HepG2 (cell line): ENCODE data around the gene GRIK3.

Source experiments
- CCAR2 ChIP-seq: fragments of 200-400 bp; formaldehyde crosslinking; optimal IDR thresholded peaks from 2 replicates; pipeline ENCODE3; 2018; ENCODE audit warnings: low read depth, mild to moderate bottlenecking, low read length, moderate library complexity
- GABPA ChIP-seq, 2 experiments: IDR thresholded peaks; 2 replicates each; pipeline ENCODE4 v1.6.1; 2011 to 2016; ENCODE audit warnings: low read depth in 2 of 2, low read length in 1 of 2, missing biosample characterization in 1 of 2, missing genetic modification characterization in 1 of 2
- GATAD2A ChIP-seq: IDR thresholded peaks from 2 replicates; pipeline ENCODE4 v1.6.1; 2016
- TF ChIP-seq, protein P1 (sequence below): sonication (generic); formaldehyde crosslinking; IDR thresholded peaks from 2 replicates; pipeline ENCODE4 v1.5.0; 2020; ENCODE audit warnings: mild to moderate bottlenecking, missing genetic modification reagents, moderate library complexity
- TF ChIP-seq, protein P2 (sequence below): sonication (generic); formaldehyde crosslinking; IDR thresholded peaks from 2 replicates; pipeline ENCODE4 v1.5.0; 2020; ENCODE audit warnings: missing genetic modification reagents
- TF ChIP-seq, protein P3 (sequence below): sonication (generic); formaldehyde crosslinking; IDR thresholded peaks from 2 replicates; pipeline ENCODE4 v1.8.0; 2022; ENCODE audit warnings: mild to moderate bottlenecking, missing genetic modification reagents
- TF ChIP-seq, protein P4 (sequence below): sonication (generic); formaldehyde crosslinking; IDR thresholded peaks from 2 replicates; pipeline ENCODE4 v1.5.1; 2020; ENCODE audit warnings: missing genetic modification reagents, mild to moderate bottlenecking, borderline replicate concordance

DNA sequence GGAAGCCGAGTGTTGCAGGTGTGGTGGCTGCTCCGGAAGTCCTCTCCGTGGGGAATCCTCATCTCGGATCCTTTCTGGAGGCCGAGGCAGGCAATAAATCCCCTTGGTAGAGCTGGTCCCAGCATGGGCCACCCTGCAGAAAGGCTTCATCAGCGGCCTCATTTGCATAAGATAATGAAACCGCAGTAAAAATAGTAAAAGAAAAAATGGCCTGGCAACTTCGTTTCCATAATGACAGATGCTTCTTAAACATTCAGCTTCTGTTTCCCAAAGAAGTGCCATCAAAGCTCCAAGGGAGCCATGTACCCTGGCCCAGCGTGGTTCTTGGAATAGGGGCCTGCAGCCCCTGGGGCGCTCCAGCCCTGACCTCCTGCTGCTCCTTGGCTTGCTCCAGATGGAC lies 244.1 kb downstream of the GRIK3 start:
- TF ChIP-seq, protein P1, sequence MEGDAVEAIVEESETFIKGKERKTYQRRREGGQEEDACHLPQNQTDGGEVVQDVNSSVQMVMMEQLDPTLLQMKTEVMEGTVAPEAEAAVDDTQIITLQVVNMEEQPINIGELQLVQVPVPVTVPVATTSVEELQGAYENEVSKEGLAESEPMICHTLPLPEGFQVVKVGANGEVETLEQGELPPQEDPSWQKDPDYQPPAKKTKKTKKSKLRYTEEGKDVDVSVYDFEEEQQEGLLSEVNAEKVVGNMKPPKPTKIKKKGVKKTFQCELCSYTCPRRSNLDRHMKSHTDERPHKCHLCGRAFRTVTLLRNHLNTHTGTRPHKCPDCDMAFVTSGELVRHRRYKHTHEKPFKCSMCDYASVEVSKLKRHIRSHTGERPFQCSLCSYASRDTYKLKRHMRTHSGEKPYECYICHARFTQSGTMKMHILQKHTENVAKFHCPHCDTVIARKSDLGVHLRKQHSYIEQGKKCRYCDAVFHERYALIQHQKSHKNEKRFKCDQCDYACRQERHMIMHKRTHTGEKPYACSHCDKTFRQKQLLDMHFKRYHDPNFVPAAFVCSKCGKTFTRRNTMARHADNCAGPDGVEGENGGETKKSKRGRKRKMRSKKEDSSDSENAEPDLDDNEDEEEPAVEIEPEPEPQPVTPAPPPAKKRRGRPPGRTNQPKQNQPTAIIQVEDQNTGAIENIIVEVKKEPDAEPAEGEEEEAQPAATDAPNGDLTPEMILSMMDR (CRISPR knock-in tag): no peak
- TF ChIP-seq, protein P2, sequence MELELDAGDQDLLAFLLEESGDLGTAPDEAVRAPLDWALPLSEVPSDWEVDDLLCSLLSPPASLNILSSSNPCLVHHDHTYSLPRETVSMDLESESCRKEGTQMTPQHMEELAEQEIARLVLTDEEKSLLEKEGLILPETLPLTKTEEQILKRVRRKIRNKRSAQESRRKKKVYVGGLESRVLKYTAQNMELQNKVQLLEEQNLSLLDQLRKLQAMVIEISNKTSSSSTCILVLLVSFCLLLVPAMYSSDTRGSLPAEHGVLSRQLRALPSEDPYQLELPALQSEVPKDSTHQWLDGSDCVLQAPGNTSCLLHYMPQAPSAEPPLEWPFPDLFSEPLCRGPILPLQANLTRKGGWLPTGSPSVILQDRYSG (CRISPR knock-in tag): no peak
- TF ChIP-seq GABPA (IDR thresholded peaks at IDR 0.05; ENCODE audit: low read depth, low read length) (no peak), GABPA (CRISPR knock-in tag; IDR thresholded peaks at IDR 0.05; ENCODE audit: low read depth) (no peak), CCAR2 (no peak), GATAD2A (CRISPR knock-in tag) (no peak)
- TF ChIP-seq, protein P3, sequence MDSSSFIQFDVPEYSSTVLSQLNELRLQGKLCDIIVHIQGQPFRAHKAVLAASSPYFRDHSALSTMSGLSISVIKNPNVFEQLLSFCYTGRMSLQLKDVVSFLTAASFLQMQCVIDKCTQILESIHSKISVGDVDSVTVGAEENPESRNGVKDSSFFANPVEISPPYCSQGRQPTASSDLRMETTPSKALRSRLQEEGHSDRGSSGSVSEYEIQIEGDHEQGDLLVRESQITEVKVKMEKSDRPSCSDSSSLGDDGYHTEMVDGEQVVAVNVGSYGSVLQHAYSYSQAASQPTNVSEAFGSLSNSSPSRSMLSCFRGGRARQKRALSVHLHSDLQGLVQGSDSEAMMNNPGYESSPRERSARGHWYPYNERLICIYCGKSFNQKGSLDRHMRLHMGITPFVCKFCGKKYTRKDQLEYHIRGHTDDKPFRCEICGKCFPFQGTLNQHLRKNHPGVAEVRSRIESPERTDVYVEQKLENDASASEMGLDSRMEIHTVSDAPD (CRISPR knock-in tag): no peak
- TF ChIP-seq, protein P4, sequence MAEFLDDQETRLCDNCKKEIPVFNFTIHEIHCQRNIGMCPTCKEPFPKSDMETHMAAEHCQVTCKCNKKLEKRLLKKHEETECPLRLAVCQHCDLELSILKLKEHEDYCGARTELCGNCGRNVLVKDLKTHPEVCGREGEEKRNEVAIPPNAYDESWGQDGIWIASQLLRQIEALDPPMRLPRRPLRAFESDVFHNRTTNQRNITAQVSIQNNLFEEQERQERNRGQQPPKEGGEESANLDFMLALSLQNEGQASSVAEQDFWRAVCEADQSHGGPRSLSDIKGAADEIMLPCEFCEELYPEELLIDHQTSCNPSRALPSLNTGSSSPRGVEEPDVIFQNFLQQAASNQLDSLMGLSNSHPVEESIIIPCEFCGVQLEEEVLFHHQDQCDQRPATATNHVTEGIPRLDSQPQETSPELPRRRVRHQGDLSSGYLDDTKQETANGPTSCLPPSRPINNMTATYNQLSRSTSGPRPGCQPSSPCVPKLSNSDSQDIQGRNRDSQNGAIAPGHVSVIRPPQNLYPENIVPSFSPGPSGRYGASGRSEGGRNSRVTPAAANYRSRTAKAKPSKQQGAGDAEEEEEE (CRISPR knock-in tag): no peak
